Esophagus muscularis mucosa (tissue), 3 donors: ENCODE results near the gene ABHD12B.

Experiments
- CTCF ChIP-seq, 3 experiments: fragments of 200-600 bp in 2 of 3; fragments of 450-650 bp in 1 of 3; sonication (generic) in 2 of 3; IDR thresholded peaks; one replicate each; pipeline ENCODE4 v1.5.1; 2017 to 2019; ENCODE audit warnings: antibody characterized with exemption in 3 of 3, mild to moderate bottlenecking in 2 of 3, moderate library complexity in 1 of 3
- POLR2A ChIP-seq: fragments of 450-650 bp; IDR thresholded peaks from one replicate; pipeline ENCODE4 v1.6.1; 2017; ENCODE audit warnings: antibody characterized with exemption, moderate library complexity, mild to moderate bottlenecking, low read depth

- TF ChIP-seq CTCF (IDR thresholded peaks at IDR 0.05) (no peak), POLR2A (no peak)
Measured at GRCh38 chr14:50936016-50936340, 64.1 kb downstream of the ABHD12B start.
